RWPE2 (cell line): ENCODE measurements around the gene CRACDL.

Experiments used
- ATAC-seq: fragments of 200-7000 bp; cut with Tn5 transposase; 3 replicates; pipeline ENCODE4 v1.9.1; 2021; ENCODE audit warnings: low read depth
- DNase-seq: peaks from one replicate; pipeline ENCODE4 v3.0.0-alpha.2; 2020; ENCODE audit warnings: low spot score
- H3K27ac ChIP-seq: fragments of 450-650 bp; 2 replicates; pipeline ENCODE4 v1.5.1; 2017; ENCODE audit warnings: mild to moderate bottlenecking; ENCODE audit not compliant: poor library complexity, severe bottlenecking
- H3K27me3 ChIP-seq: fragments of 250-450 bp; sonication (Bioruptor Pico); 2 replicates; pipeline ENCODE4 v1.5.1; 2021; ENCODE audit warnings: mild to moderate bottlenecking, moderate library complexity; ENCODE audit not compliant: insufficient read depth, poor library complexity, severe bottlenecking
- H3K36me3 ChIP-seq: fragments of 250-450 bp; sonication (Bioruptor Pico); 2 replicates; pipeline ENCODE4 v1.5.1; 2020; ENCODE audit warnings: low read depth, mild to moderate bottlenecking, moderate library complexity
- H3K4me1 ChIP-seq: fragments of 250-450 bp; sonication (Bioruptor Pico); 2 replicates; pipeline ENCODE4 v1.5.1; 2021; ENCODE audit warnings: mild to moderate bottlenecking, moderate library complexity; ENCODE audit not compliant: insufficient read depth, poor library complexity, severe bottlenecking
- H3K4me3 ChIP-seq: fragments of 250-450 bp; sonication (Bioruptor Pico); 2 replicates; pipeline ENCODE4 v1.5.1; 2021; ENCODE audit warnings: mild to moderate bottlenecking, moderate library complexity; ENCODE audit not compliant: severe bottlenecking
- H3K9me3 ChIP-seq: fragments of 250-450 bp; sonication (Bioruptor Pico); 2 replicates; pipeline ENCODE4 v1.5.1; 2021; ENCODE audit warnings: mild to moderate bottlenecking, moderate library complexity; ENCODE audit not compliant: severe bottlenecking
- TF ChIP-seq, protein P1 (sequence below): fragments of 450-650 bp; IDR thresholded peaks from one replicate; pipeline ENCODE4 v1.5.1; 2017; ENCODE audit warnings: mild to moderate bottlenecking, moderate library complexity; ENCODE audit not compliant: poor library complexity, severe bottlenecking

CRACDL gene

DNA sequence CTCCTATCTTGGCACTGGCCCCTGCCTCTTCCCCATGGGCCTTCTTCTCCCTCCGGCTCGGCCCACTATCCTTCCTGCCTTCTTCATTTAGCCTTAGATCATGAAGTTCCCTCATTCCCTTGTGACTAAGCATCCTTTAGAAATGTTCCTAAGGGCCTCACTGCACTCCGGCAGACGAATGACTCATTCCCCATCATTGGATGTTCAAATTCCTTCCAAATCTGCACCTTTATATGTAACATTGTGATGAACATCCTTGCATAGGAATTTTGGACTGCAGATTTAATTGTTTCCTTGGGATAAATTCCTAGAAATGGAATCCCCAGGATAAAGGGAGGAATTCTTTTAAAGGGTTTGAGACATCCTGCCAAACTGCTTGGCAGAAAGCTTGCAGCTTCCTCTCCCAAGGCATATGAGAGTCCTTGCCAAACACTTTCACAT, 19.0 kb downstream of the CRACDL start:
- Histone ChIP-seq H3K4me3 (no peak overlapping the region), H3K4me1 (peaks cover 56% of the 10 kb centered on the region), H3K27me3 (no peaks in the 10 kb centered on the region), H3K27ac (peak overlapping the region; percentile 98), H3K36me3 (no peaks in the 10 kb centered on the region), H3K9me3 (no peaks in the 10 kb centered on the region)
- TF ChIP-seq, protein P1, sequence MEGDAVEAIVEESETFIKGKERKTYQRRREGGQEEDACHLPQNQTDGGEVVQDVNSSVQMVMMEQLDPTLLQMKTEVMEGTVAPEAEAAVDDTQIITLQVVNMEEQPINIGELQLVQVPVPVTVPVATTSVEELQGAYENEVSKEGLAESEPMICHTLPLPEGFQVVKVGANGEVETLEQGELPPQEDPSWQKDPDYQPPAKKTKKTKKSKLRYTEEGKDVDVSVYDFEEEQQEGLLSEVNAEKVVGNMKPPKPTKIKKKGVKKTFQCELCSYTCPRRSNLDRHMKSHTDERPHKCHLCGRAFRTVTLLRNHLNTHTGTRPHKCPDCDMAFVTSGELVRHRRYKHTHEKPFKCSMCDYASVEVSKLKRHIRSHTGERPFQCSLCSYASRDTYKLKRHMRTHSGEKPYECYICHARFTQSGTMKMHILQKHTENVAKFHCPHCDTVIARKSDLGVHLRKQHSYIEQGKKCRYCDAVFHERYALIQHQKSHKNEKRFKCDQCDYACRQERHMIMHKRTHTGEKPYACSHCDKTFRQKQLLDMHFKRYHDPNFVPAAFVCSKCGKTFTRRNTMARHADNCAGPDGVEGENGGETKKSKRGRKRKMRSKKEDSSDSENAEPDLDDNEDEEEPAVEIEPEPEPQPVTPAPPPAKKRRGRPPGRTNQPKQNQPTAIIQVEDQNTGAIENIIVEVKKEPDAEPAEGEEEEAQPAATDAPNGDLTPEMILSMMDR, result no peak
- peak; percentile 47 for ATAC-seq
- DNase-seq, result no peak

- Histone ChIP-seq H3K36me3 (no peaks in the 10 kb centered on the region), H3K27ac (peak overlapping the region; percentile 98), H3K4me1 (peaks cover 66% of the 10 kb centered on the region), H3K4me3 (no peak overlapping the region), H3K27me3 (no peaks in the 10 kb centered on the region), H3K9me3 (no peaks in the 10 kb centered on the region)
- TF ChIP-seq, protein P1, result no peak
- ATAC-seq, result peak; percentile 14; the same call in 2 of the 3 replicates
- no peak for DNase-seq
These were observed 20.2 kb downstream of the CRACDL start for GRCh38 chr2:98915751-98916358.

- Histone ChIP-seq H3K27me3 (no peaks in the 10 kb centered on the region), H3K9me3 (no peaks in the 10 kb centered on the region), H3K4me3 (no peak overlapping the region), H3K27ac (peak overlapping the region; percentile 98), H3K36me3 (no peaks in the 10 kb centered on the region), H3K4me1 (peaks cover 72% of the 10 kb centered on the region)
- ATAC-seq, result no peak
- no peak for DNase-seq
- TF ChIP-seq, protein P1, result no peak
These were observed 21.1 kb downstream of the CRACDL start for GRCh38 chr2:98914713-98915580.

GRCh38 chr2:98913916-98914712, 21.9 kb downstream of the CRACDL start:
- peak overlapping the region; percentile 98 for H3K27ac ChIP-seq
- no peak for DNase-seq
- peak; percentile 7 for ATAC-seq
- TF ChIP-seq, protein P1, result no peak
- peaks cover 81% of the 10 kb centered on the region for H3K4me1 ChIP-seq
- no peaks in the 10 kb centered on the region for H3K9me3 ChIP-seq
- no peak overlapping the region for H3K4me3 ChIP-seq
- H3K36me3 ChIP-seq, result no peaks in the 10 kb centered on the region
- no peaks in the 10 kb centered on the region for H3K27me3 ChIP-seq
